Natural killer cell (primary cell): Measurements from ENCODE around the gene TOR1A. TPM values are rescaled to one million over a fixed set of nuclear protein-coding genes. Genes with fewer than 3 reads are reported as not detected.
A peak's percentile ranks its signal among the peaks of the same experiment; 100 is the strongest.

Source experiments
- ATAC-seq, 3 donors: fragments of 150-1000 bp in 2 of 3; fragments of 200-7000 bp in 1 of 3; cut with Tn5 transposase; 1 replicate in 1 of 3; 2 replicates in 2 of 3; pipeline ENCODE4 v1.10.0; 2021; ENCODE audit warnings: mild to moderate bottlenecking in 2 of 3, moderate library complexity in 2 of 3
- DNase-seq, 2 donors: peaks; one replicate each; pipeline versions ENCODE4 v3.0.0 to v3.0.0-alpha.2; 2013 to 2021; ENCODE audit warnings: mixed read lengths in 1 of 2
- H3K27ac ChIP-seq: one replicate; pipeline ENCODE4 v1.5.1; 2013; ENCODE audit warnings: mild to moderate bottlenecking, low read length
- H3K27me3 ChIP-seq: one replicate; pipeline ENCODE4 v1.6.1; 2013; ENCODE audit warnings: low read length; ENCODE audit not compliant: control insufficient read depth, insufficient read depth
- H3K36me3 ChIP-seq: one replicate; pipeline ENCODE4 v1.6.1; 2013; ENCODE audit warnings: low read length; ENCODE audit not compliant: control insufficient read depth, insufficient read depth
- H3K4me1 ChIP-seq: one replicate; pipeline ENCODE4 v1.6.1; 2013; ENCODE audit warnings: low read length; ENCODE audit not compliant: control insufficient read depth, insufficient read depth
- H3K4me3 ChIP-seq: one replicate; pipeline ENCODE4 v1.5.1; 2013; ENCODE audit warnings: low read length
- H3K9me3 ChIP-seq: one replicate; pipeline ENCODE4 v1.6.1; 2013; ENCODE audit warnings: low read length; ENCODE audit not compliant: control insufficient read depth, insufficient read depth
- H3K27ac Mint-ChIP-seq, 2 donors: one replicate each; pipeline ENCODE4 v1.8.0; 2022; ENCODE audit warnings: mild to moderate bottlenecking in 2 of 2, mixed read lengths in 2 of 2, moderate library complexity in 1 of 2
- H3K27me3 Mint-ChIP-seq, 2 donors: one replicate each; pipeline ENCODE4 v1.8.0; 2022; ENCODE audit warnings: low read depth in 2 of 2, mixed read lengths in 2 of 2
- H3K36me3 Mint-ChIP-seq: one replicate; pipeline ENCODE4 v1.8.0; 2022; ENCODE audit warnings: mixed read lengths
- H3K4me1 Mint-ChIP-seq, 2 donors: one replicate each; pipeline ENCODE4 v1.8.0; 2022; ENCODE audit warnings: mixed read lengths in 2 of 2
- H3K4me3 Mint-ChIP-seq: one replicate; pipeline ENCODE4 v1.8.0; 2022; ENCODE audit warnings: mild to moderate bottlenecking, moderate library complexity, mixed read lengths
- H3K9me3 Mint-ChIP-seq, 2 donors: one replicate each; pipeline ENCODE4 v1.8.0; 2022; ENCODE audit warnings: mixed read lengths in 2 of 2
- CTCF ChIP-seq: fragments of 200-600 bp; IDR thresholded peaks from one replicate; pipeline ENCODE4 v1.8.0; 2022; ENCODE audit warnings: antibody characterized with exemption
- WGBS: methylation state at CpG from one replicate; pipeline ENCODE4 v1.1.7; 2013; ENCODE audit warnings: missing lambda C conversion rate; ENCODE audit not compliant: insufficient coverage; 5-methylcytosine and 5-hydroxymethylcytosine counted together
- intact Hi-C: fragments of 100-400 bp; cut with micrococcal nuclease; formaldehyde crosslinking; loops from one replicate; pipeline ENCODE4 v1.14.2; 2022
- total RNA-seq, 4 donors: library from RNA; stranded (reverse); fragments of 120-200 nt in 1 of 4; gene quantifications; one replicate each; pipeline versions ENCODE4 v1.2.3 to v1.2.4, GENCODE V29; 2013 to 2022

TOR1A gene
- total RNA-seq, 3 donors from 2014 or later (not counting 1 experiment from before 2014, with no cell fraction given) = 26.1 to 36.4 (median 34.8) TPM

GRCh38 chr9:129849901-129850300 lies 26.0 kb upstream of the TOR1A start:
- peaks cover 39% of the 10 kb centered on the region for H3K36me3 ChIP-seq
- Mint-ChIP-seq H3K4me3 (no peak overlapping the region), H3K27me3 (no peaks in the 10 kb centered on the region), H3K4me1 (peaks cover 37 to 49% of the 10 kb centered on the region in 2 donors), H3K9me3 (no peaks in the 10 kb centered on the region), H3K27ac (peak overlapping the region in 1 of 2 donors; percentile 17), H3K36me3 (peaks cover 25% of the 10 kb centered on the region)
- intact Hi-C loops = no loop called here
- no peaks in the 10 kb centered on the region for H3K27me3 ChIP-seq
- H3K27ac ChIP-seq = no peak overlapping the region
- H3K4me3 ChIP-seq = no peak overlapping the region
- H3K4me1 ChIP-seq = peaks cover 15% of the 10 kb centered on the region
- WGBS = 82% methylated on average over 6 of the region's 6 CpGs
- DNase-seq (no peak), ATAC-seq (no peak)
- H3K9me3 ChIP-seq = no peaks in the 10 kb centered on the region
- no peak for TF ChIP-seq CTCF

GRCh38 chr9:129848712-129849441 lies 24.9 kb upstream of the TOR1A start:
- H3K9me3 ChIP-seq = no peaks in the 10 kb centered on the region
- H3K36me3 ChIP-seq = peaks cover 35% of the 10 kb centered on the region
- peaks cover 21% of the 10 kb centered on the region for H3K36me3 Mint-ChIP-seq
- H3K27me3 ChIP-seq = no peaks in the 10 kb centered on the region
- intact Hi-C loops = no loop called here
- no peak overlapping the region for H3K27ac Mint-ChIP-seq
- DNase-seq (no peak), ATAC-seq (no peak)
- peaks cover 27 to 39% of the 10 kb centered on the region in 2 donors for H3K4me1 Mint-ChIP-seq
- peaks cover 11% of the 10 kb centered on the region for H3K4me1 ChIP-seq
- no peaks in the 10 kb centered on the region for H3K27me3 Mint-ChIP-seq
- TF ChIP-seq CTCF = no peak
- no peak overlapping the region for H3K27ac ChIP-seq
- H3K4me3 Mint-ChIP-seq = no peak overlapping the region
- no peaks in the 10 kb centered on the region for H3K9me3 Mint-ChIP-seq
- no peak overlapping the region for H3K4me3 ChIP-seq
- 85% methylated on average over 3 of the region's 4 CpGs for WGBS

GRCh38 chr9:129845373-129845772 lies 21.4 kb upstream of the TOR1A start:
- intact Hi-C loops = no loop called here
- no peaks in the 10 kb centered on the region for H3K9me3 ChIP-seq
- Mint-ChIP-seq H3K27me3 (no peaks in the 10 kb centered on the region), H3K36me3 (no peaks in the 10 kb centered on the region), H3K9me3 (no peaks in the 10 kb centered on the region), H3K27ac (peak overlapping the region; percentile 29 to 79), H3K4me1 (peaks cover 13 to 29% of the 10 kb centered on the region in 2 donors), H3K4me3 (peak overlapping the region; percentile 49)
- H3K4me3 ChIP-seq = no peak overlapping the region
- DNase-seq = peak in 1 of 2 donors; percentile 24
- no peak for ATAC-seq
- WGBS = 25% methylated on average over 1 of the region's 2 CpGs
- peaks cover 13% of the 10 kb centered on the region for H3K36me3 ChIP-seq
- H3K27ac ChIP-seq = no peak overlapping the region
- TF ChIP-seq CTCF = no peak
- H3K4me1 ChIP-seq = peaks cover 11% of the 10 kb centered on the region
- no peaks in the 10 kb centered on the region for H3K27me3 ChIP-seq

- intact Hi-C loops = no loop called here
- TF ChIP-seq CTCF = no peak
- H3K9me3 ChIP-seq = no peaks in the 10 kb centered on the region
- 83% methylated on average over 4 of the region's 4 CpGs for WGBS
- no peak for DNase-seq
- no peak for ATAC-seq
- peaks cover 33 to 42% of the 10 kb centered on the region in 2 donors for H3K4me1 Mint-ChIP-seq
- H3K27me3 Mint-ChIP-seq = no peaks in the 10 kb centered on the region
- H3K4me3 Mint-ChIP-seq = no peak overlapping the region
- H3K27ac ChIP-seq = no peak overlapping the region
- H3K27ac Mint-ChIP-seq = peak overlapping the region; percentile 8 to 67
- H3K27me3 ChIP-seq = no peaks in the 10 kb centered on the region
- no peaks in the 10 kb centered on the region for H3K9me3 Mint-ChIP-seq
- H3K4me3 ChIP-seq = no peak overlapping the region
- peaks cover 33% of the 10 kb centered on the region for H3K4me1 ChIP-seq
- no peaks in the 10 kb centered on the region for H3K36me3 Mint-ChIP-seq
- H3K36me3 ChIP-seq = peaks cover 17% of the 10 kb centered on the region
Observed at GRCh38 chr9:129841071-129841470, 17.1 kb upstream of the TOR1A start.
